ENCODE measurements around the gene SPATA31C2. TPM values are rescaled to one million over a fixed set of nuclear protein-coding genes. Genes with fewer than 3 reads are reported as not detected.

Gene SPATA31C2
- total RNA-seq = not detected in 2 replicates

DNA sequence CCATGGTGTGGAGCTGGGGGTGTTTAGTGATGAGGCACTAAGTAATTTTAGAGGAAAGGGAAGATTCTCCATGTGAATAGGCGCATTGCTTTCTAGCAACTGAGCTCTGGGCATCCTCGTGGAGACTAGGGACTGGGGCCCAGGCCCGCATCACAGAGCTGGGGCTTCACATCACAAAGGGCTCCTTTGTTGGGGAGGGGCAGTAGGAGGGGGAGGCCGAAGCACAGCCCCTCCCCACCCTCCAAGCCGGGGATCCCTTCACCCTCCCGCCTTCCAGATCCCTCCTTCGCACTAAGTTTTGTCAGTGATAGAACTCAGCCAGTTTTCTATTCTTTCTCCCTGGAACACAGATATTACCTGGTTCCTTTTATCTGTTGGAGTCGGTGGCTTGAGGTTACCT lies at the start of gene SPATA31C2:
SPATA31C2 (minus strand) TSS at position 101 of the 400 bp plus-strand sequence; CDS start at position 72, 29 bp downstream.

Other genes with a start within 250 kb of the SPATA31C2 start
- gene SPATA31C1, start 220.5 kb downstream of the SPATA31C2 start, total RNA-seq = not detected in 2 replicates
- gene CDK20, start 163.9 kb downstream of the SPATA31C2 start, total RNA-seq = 0.40 and 0.98 TPM in 2 replicates
- 24.8 and 28.2 TPM in 2 replicates for gene SPIN1, start 250.0 kb upstream of the SPATA31C2 start, total RNA-seq